Tibial nerve (tissue), 4 donors: ENCODE results near the gene PPP1R16B. TPM values are rescaled to one million over a fixed set of nuclear protein-coding genes. Genes with fewer than 3 reads are reported as not detected.

Source experiments
- DNase-seq, 2 donors: peaks; one replicate each; pipeline ENCODE4 v3.0.0-alpha.2; 2019; ENCODE audit warnings: low spot score in 2 of 2
- H3K27ac ChIP-seq, 4 donors: fragments of 200-600 bp; sonication (generic) in 3 of 4; one replicate each; pipeline ENCODE4 v1.5.1; 2017 to 2019; ENCODE audit warnings: mild to moderate bottlenecking in 1 of 4
- H3K27me3 ChIP-seq, 2 donors: fragments of 200-600 bp; sonication (generic) in 1 of 2; one replicate each; pipeline versions ENCODE4 v1.5.1 to v1.6.0; 2017 to 2019
- H3K36me3 ChIP-seq, 3 donors: fragments of 200-600 bp; sonication (generic); one replicate each; pipeline ENCODE4 v1.5.1; 2018 to 2019
- H3K4me1 ChIP-seq, 4 donors: fragments of 200-600 bp; sonication (generic) in 3 of 4; one replicate each; pipeline ENCODE4 v1.5.1; 2017 to 2019
- H3K4me3 ChIP-seq, 4 donors: fragments of 200-600 bp; sonication (generic) in 3 of 4; one replicate each; pipeline ENCODE4 v1.5.1; 2017 to 2019; ENCODE audit warnings: mild to moderate bottlenecking in 1 of 4, moderate library complexity in 1 of 4
- H3K9me3 ChIP-seq, 4 donors: fragments of 200-600 bp; sonication (generic) in 3 of 4; one replicate each; pipeline ENCODE4 v1.5.1; 2017 to 2019
- EP300 ChIP-seq, 2 donors: sonication (generic); formaldehyde crosslinking; IDR thresholded peaks; one replicate each; pipeline ENCODE4 v1.6.1; 2017; ENCODE audit warnings: antibody characterized with exemption in 2 of 2, mild to moderate bottlenecking in 1 of 2
- POLR2A ChIP-seq, 2 donors: fragments of 450-650 bp; IDR thresholded peaks; one replicate each; pipeline ENCODE4 v1.6.1; 2017; ENCODE audit warnings: antibody characterized with exemption in 2 of 2, mild to moderate bottlenecking in 2 of 2, moderate library complexity in 2 of 2
- WGBS, 2 donors: methylation state at CpG; one replicate each; pipeline ENCODE4 v1.1.5; 2018; 5-methylcytosine and 5-hydroxymethylcytosine counted together
- total RNA-seq, 4 donors: library from RNA; depleted of rRNA; stranded (reverse); fragments of >200 nt; gene quantifications; one replicate each; pipeline ENCODE4 v1.1.0, GENCODE V29; 2016
- TF ChIP-seq, protein P1 (sequence below), 5 experiments: fragments of 200-600 bp in 3 of 5; fragments of 450-650 bp in 2 of 5; sonication (generic) in 3 of 5; IDR thresholded peaks; one replicate each; pipeline ENCODE4 v1.5.1; 2016 to 2019; ENCODE audit warnings: antibody characterized with exemption in 5 of 5, mild to moderate bottlenecking in 3 of 5, moderate library complexity in 2 of 5

PPP1R16B gene
- total RNA-seq, 4 donors from 2014 or later = 2.1 to 5.7 (median 4.6) TPM

DNA sequence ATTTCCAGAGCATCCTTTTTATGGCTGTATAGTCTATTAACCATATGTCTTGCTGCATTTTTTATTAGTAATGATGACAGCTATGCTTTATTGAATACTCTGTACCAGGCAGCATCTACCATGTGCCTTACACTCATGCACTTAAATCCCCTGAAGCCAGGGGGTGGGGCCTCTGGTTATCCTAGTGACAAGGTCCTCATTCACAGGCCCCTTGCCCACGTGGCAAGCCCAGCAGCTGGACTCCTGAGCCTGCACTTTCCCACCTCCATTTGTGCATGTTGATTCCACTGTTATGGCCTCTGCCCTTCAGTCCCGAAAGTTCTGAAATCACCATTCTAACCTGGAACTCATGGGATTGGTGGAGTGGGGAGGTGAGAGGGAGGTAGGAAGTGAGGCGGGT is 35.0 kb upstream of the PPP1R16B start:
- H3K9me3 ChIP-seq = peaks cover 0 to 9% (median 0%) of the 10 kb centered on the region in 4 donors
- H3K4me1 ChIP-seq = peaks cover 0 to 2% (median 0%) of the 10 kb centered on the region in 4 donors
- TF ChIP-seq POLR2A (IDR thresholded peaks at IDR 0.05) (no peak), EP300 (IDR thresholded peaks at IDR 0.05) (no peak)
- TF ChIP-seq, protein P1, sequence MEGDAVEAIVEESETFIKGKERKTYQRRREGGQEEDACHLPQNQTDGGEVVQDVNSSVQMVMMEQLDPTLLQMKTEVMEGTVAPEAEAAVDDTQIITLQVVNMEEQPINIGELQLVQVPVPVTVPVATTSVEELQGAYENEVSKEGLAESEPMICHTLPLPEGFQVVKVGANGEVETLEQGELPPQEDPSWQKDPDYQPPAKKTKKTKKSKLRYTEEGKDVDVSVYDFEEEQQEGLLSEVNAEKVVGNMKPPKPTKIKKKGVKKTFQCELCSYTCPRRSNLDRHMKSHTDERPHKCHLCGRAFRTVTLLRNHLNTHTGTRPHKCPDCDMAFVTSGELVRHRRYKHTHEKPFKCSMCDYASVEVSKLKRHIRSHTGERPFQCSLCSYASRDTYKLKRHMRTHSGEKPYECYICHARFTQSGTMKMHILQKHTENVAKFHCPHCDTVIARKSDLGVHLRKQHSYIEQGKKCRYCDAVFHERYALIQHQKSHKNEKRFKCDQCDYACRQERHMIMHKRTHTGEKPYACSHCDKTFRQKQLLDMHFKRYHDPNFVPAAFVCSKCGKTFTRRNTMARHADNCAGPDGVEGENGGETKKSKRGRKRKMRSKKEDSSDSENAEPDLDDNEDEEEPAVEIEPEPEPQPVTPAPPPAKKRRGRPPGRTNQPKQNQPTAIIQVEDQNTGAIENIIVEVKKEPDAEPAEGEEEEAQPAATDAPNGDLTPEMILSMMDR (IDR thresholded peaks at IDR 0.05) = no peak
- no peak overlapping the region for H3K4me3 ChIP-seq
- H3K27me3 ChIP-seq = no peaks in the 10 kb centered on the region
- H3K36me3 ChIP-seq = peaks cover 3 to 100% (median 17%) of the 10 kb centered on the region in 3 donors
- DNase-seq = no peak
- no peak overlapping the region for H3K27ac ChIP-seq
- WGBS, 2 donors = 67 to 78% methylated on average over 3 of the region's 3 CpGs

DNA sequence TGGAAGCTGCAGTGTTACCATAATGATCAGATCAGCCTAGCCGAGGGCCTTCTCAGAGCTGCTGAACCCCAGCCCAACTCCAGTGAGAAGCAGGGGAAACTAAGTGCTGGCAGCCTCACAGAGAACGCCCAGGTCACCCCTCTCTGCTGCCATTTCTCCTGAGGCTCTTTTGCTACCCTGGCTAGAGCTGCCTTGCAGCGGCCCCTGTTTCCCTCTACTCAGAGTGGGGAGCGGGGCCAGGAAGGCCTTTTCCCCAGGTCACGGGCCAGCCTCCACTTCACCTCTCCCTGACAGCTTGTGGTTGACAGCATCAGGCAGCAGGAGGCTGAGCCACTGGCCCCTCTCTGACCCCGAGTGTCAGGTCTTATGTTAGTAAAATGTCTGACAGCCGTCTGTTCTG is 34.5 kb upstream of the PPP1R16B start:
- no peak for TF ChIP-seq EP300 (IDR thresholded peaks at IDR 0.05)
- TF ChIP-seq, protein P1 (IDR thresholded peaks at IDR 0.05) = no peak
- no peak for TF ChIP-seq POLR2A (IDR thresholded peaks at IDR 0.05)
- Histone ChIP-seq H3K36me3 (peaks cover 3 to 99% (median 17%) of the 10 kb centered on the region in 3 donors), H3K9me3 (peaks cover 0 to 9% (median 0%) of the 10 kb centered on the region in 4 donors), H3K27me3 (no peaks in the 10 kb centered on the region), H3K27ac (no peak overlapping the region), H3K4me3 (no peak overlapping the region), H3K4me1 (no peaks in the 10 kb centered on the region)
- WGBS, 2 donors = 71 to 82% methylated on average over 7 of the region's 7 CpGs
- DNase-seq = no peak

DNA sequence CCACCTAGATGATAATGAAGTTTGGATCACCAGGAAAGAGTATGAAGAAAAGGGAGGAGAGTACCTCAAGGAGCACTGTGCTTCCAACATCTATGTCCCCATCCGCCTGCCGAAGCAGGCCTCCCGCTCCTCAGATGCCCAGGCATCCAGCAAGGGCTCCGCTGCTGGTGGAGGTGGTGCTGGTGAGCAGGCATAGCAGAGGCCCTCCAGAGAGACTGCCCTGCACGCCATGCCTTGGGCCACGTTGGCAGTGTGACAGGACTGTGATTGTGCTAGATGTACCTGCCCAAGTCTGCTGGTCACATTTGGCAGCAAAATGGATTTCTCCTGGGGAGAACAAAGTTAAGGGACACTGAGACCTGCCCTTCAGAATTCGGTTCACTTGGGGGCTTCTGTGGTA is 33.9 kb upstream of the PPP1R16B start:
- TF ChIP-seq, protein P1 (IDR thresholded peaks at IDR 0.05) = no peak
- TF ChIP-seq POLR2A (IDR thresholded peaks at IDR 0.05) (no peak), EP300 (IDR thresholded peaks at IDR 0.05) (no peak)
- Histone ChIP-seq H3K27ac (no peak overlapping the region), H3K36me3 (peaks cover 3 to 99% (median 17%) of the 10 kb centered on the region in 3 donors), H3K4me1 (no peaks in the 10 kb centered on the region), H3K27me3 (no peaks in the 10 kb centered on the region), H3K4me3 (no peak overlapping the region), H3K9me3 (peaks cover 0 to 9% (median 0%) of the 10 kb centered on the region in 4 donors)
- 95 to 100% methylated on average over 6 of the region's 7 CpGs for WGBS, 2 donors
- DNase-seq = no peak

DNA sequence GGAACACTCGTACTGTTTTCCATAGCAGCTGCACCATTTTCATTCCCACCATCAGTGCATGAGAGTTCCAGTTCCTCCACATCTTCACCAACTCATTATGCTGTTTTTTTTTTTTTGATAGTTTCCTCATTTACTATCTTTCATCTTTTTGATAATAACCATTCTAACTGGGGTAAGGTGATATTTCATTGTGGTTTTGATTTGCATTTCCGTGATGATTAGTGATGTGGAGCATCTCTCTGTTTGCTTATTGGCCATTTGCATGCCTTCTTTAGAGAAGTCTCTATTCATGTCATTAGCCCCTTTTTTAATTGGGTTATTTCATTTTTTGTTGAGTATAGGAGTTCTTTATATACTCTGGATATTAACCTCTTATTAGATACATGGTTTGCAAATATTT is 31.3 kb upstream of the PPP1R16B start:
- Histone ChIP-seq H3K4me3 (no peak overlapping the region), H3K27ac (no peak overlapping the region), H3K27me3 (no peaks in the 10 kb centered on the region), H3K36me3 (peaks cover 0 to 81% (median 11%) of the 10 kb centered on the region in 3 donors), H3K4me1 (no peaks in the 10 kb centered on the region), H3K9me3 (peaks cover 0 to 9% (median 0%) of the 10 kb centered on the region in 4 donors)
- WGBS, 2 donors = 97% methylated on average over 2 of the region's 2 CpGs
- no peak for DNase-seq
- TF ChIP-seq POLR2A (IDR thresholded peaks at IDR 0.05) = no peak
- TF ChIP-seq, protein P1 (IDR thresholded peaks at IDR 0.05) = no peak

DNA sequence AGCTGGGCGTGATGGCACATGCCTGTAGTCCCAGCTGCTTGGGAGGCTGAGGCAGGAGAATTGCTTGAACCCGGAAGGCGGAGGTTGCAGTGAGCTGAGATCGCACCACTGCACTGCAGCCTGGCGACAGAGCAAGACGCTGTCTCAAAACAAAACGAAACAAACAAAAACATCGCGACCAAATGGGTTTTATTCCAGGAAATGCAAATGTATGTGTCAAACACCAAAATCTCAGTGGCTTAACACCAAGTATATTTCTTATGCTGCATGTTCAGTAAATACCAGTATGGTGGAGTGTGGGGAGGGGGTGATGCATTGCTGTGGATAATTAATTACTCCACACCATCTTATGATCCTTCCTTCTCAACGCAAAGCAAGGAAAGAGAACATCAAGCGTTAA is 29.1 kb upstream of the PPP1R16B start:
- 95% methylated on average over 11 of the region's 11 CpGs for WGBS, 2 donors
- Histone ChIP-seq H3K9me3 (peaks cover 0 to 9% (median 0%) of the 10 kb centered on the region in 4 donors), H3K27ac (no peak overlapping the region), H3K27me3 (no peaks in the 10 kb centered on the region), H3K36me3 (peaks cover 0 to 59% (median 5%) of the 10 kb centered on the region in 3 donors), H3K4me1 (no peaks in the 10 kb centered on the region), H3K4me3 (no peak overlapping the region)
- no peak for DNase-seq
- TF ChIP-seq, protein P1 (IDR thresholded peaks at IDR 0.05) = no peak
- TF ChIP-seq EP300 (IDR thresholded peaks at IDR 0.05) (no peak), POLR2A (IDR thresholded peaks at IDR 0.05) (no peak)
